Measurements from ENCODE around the gene TENT5C. TPM values are rescaled to one million over a fixed set of nuclear protein-coding genes. Genes with fewer than 3 reads are reported as not detected.

The TENT5C gene
- total and polyA plus RNA-seq, 7 donors: 1.5 to 31.4 (median 9.7) TPM

DNA sequence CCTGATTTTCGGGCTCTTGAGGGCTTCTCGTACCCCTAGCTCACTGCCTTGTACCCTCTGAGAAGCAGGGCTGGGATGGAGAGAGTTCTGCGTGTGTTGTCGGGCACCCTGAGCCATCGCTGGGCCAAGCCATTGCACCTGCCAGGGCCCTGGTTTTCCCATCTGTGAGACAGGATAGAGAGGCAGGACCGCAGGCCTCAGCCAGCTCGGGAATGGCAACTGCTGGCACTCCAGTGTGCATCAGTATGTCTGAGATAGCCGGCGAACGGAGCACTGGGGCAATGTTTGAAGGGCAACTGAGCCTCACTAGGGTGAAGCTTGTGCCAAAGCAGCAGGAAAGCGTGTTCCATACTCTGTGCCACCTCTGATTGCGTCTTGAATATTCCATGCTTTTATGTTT, 66.9 kb downstream of the TENT5C start:
- Histone ChIP-seq H3K9me3 (no peaks in the 10 kb centered on the region), H3K27me3 (ENCODE audit: insufficient read depth in 3 of 3, low read length in 2 of 3) (no peaks in the 10 kb centered on the region), H3K4me3 (no peak overlapping the region), H3K36me3 (ENCODE audit: insufficient read depth in 1 of 2, low read depth in 1 of 2) (no peaks in the 10 kb centered on the region), H3K27ac (peak overlapping the region; percentile 19), H3K4me1 (peaks cover 42% of the 10 kb centered on the region)
- no peak for DNase-seq
- ATAC-seq: no peak
- intact Hi-C loops (cut with DNase I): loop anchor here in 1 of 2 donors (2.0 to 5.0 kb wide), 2 partner anchors 65 to 138 kb away; partner anchors contain the start of gene TENT5C
- TF ChIP-seq, protein P1, sequence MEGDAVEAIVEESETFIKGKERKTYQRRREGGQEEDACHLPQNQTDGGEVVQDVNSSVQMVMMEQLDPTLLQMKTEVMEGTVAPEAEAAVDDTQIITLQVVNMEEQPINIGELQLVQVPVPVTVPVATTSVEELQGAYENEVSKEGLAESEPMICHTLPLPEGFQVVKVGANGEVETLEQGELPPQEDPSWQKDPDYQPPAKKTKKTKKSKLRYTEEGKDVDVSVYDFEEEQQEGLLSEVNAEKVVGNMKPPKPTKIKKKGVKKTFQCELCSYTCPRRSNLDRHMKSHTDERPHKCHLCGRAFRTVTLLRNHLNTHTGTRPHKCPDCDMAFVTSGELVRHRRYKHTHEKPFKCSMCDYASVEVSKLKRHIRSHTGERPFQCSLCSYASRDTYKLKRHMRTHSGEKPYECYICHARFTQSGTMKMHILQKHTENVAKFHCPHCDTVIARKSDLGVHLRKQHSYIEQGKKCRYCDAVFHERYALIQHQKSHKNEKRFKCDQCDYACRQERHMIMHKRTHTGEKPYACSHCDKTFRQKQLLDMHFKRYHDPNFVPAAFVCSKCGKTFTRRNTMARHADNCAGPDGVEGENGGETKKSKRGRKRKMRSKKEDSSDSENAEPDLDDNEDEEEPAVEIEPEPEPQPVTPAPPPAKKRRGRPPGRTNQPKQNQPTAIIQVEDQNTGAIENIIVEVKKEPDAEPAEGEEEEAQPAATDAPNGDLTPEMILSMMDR (IDR thresholded peaks at IDR 0.05): no peak
- WGBS, 3 donors: 51 to 82% (median 73%) methylated on average over 12 of the region's 12 CpGs

DNA sequence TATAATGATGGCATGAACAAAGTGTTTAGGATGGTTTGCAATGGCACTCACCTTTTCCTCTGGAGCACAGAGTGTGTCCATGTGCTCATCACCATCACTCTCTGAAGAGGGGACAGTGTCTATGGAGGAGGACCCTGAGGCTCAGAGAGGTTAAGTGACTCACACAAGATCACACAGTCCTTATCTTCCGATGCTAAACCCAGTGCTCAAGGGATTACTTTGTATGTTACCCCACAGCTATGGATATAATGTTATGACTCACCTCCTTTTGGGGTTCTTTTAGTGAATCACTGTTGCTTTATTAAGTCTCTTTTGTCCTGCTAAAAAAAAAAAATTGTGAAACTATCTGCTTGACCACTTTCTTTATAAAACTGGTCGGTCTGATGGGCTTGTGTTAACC, 67.6 kb downstream of the TENT5C start:
- no peak for ATAC-seq
- no peak for DNase-seq
- peak overlapping the region; percentile 13 for H3K27ac ChIP-seq
- TF ChIP-seq, protein P1 (IDR thresholded peaks at IDR 0.05): no peak
- H3K9me3 ChIP-seq: no peaks in the 10 kb centered on the region
- no peak overlapping the region for H3K4me3 ChIP-seq
- 74 to 81% (median 79%) methylated on average over 2 of the region's 2 CpGs for WGBS, 3 donors
- no peaks in the 10 kb centered on the region for H3K27me3 ChIP-seq (ENCODE audit: insufficient read depth in 3 of 3, low read length in 2 of 3)
- peaks cover 47% of the 10 kb centered on the region for H3K4me1 ChIP-seq
- no peaks in the 10 kb centered on the region for H3K36me3 ChIP-seq (ENCODE audit: insufficient read depth in 1 of 2, low read depth in 1 of 2)
- intact Hi-C loops (cut with DNase I): loop anchor here in 1 of 2 donors (2.0 to 5.0 kb wide), 2 partner anchors 66 to 139 kb away; partner anchors contain the start of gene TENT5C

DNA sequence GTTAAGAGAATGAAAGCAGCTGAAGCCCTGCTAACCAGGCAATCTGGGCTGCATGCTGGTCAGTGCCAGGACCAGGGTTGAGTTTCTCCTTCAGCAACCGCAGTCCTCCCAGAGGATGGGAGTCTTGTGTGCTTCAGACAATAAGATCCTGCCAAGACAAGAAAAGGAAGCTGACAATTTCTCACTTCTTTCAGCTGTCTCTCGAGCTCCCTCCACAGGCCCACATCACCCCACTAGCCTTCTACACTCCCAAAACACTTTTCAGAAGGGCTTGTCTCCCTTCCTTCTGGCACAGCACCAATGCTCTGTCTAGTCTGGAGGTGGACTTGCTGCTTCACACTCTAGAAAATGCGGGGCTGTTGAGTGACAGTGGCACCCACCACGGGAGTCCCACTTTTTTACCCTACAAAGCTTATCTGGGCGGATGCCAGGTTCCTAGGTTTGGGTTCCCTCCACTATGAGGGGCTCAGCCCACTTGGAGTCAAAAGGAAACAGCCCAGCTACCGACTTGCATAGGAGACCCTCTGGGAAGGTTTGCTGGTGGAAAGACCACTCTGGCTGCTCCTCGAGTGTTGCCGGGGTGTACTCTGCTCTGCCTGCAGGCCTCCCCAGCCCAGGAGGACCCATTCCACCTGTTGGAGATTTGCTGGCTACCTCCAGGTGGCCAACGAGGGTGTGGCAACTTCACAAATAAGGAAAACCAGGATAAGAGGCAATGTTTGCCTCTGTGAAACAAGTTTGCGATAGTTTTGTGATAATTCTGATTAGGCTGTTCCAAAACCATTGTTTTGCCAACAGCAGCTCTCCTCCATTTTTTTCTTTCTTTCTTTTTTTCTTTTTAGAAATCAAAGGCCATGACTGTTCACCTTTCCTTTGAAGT, 68.9 kb downstream of the TENT5C start:
- peak overlapping the region; percentile 37 for H3K27ac ChIP-seq
- H3K36me3 ChIP-seq (ENCODE audit: insufficient read depth in 1 of 2, low read depth in 1 of 2): no peaks in the 10 kb centered on the region
- no peaks in the 10 kb centered on the region for H3K9me3 ChIP-seq
- no peak overlapping the region for H3K4me3 ChIP-seq
- ATAC-seq: peak in 3 of 4 donors; percentile 16 to 27 (median 21)
- no peak for DNase-seq
- H3K4me1 ChIP-seq: peaks cover 57% of the 10 kb centered on the region
- WGBS, 3 donors: 65 to 80% (median 69%) methylated on average over 10 of the region's 10 CpGs
- H3K27me3 ChIP-seq (ENCODE audit: insufficient read depth in 3 of 3, low read length in 2 of 3): no peaks in the 10 kb centered on the region
- TF ChIP-seq, protein P1 (IDR thresholded peaks at IDR 0.05): peak; percentile 22
- intact Hi-C loops (cut with DNase I): loop anchor here in 1 of 2 donors (5.0 kb wide), 1 partner anchor 67 kb away; the partner anchor contains the start of gene TENT5C

DNA sequence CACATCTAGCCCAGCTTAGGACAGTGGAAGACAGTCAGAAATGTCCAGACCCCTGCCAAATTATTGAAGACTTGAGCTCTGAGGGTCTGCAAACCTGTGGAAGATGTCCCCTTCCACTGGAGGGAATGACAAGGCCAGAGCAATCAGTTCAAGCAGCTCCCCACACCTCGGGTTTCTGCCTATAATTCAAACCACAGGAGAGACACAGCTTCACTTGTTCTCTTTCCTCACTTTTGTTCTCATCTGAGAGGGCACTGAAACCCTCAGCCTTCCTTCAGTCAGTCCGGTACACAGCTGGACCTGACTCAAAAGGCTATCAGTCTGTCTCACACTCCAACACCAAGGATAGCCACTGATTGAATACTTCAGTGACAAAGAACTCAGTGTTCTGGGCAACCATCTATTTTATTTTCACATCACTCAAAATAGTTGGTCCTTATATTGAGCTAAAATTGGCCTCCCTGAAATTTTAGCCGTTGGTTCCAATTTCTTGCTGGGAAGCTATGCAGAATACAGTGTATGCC, 70.1 kb downstream of the TENT5C start:
- H3K4me3 ChIP-seq: no peak overlapping the region
- TF ChIP-seq, protein P1 (IDR thresholded peaks at IDR 0.05): no peak
- H3K27me3 ChIP-seq (ENCODE audit: insufficient read depth in 3 of 3, low read length in 2 of 3): no peaks in the 10 kb centered on the region
- DNase-seq: no peak
- intact Hi-C loops (cut with DNase I): no loop called here
- no peaks in the 10 kb centered on the region for H3K36me3 ChIP-seq (ENCODE audit: insufficient read depth in 1 of 2, low read depth in 1 of 2)
- ATAC-seq: peak in 3 of 4 donors; percentile 66 to 81 (median 67)
- WGBS, 3 donors: 29 to 47% (median 32%) methylated on average over 3 of the region's 3 CpGs
- peak overlapping the region; percentile 62 for H3K27ac ChIP-seq
- H3K4me1 ChIP-seq: peaks cover 57% of the 10 kb centered on the region
- no peaks in the 10 kb centered on the region for H3K9me3 ChIP-seq
